HG03196 (cell line): ENCODE results near the gene ZNF827.
A peak's percentile ranks its signal among the peaks of the same experiment; 100 is the strongest.

Experiments
- ATAC-seq: cut with Tn5 transposase; IDR thresholded peaks from one replicate; pipeline ENCODE4 v1.9.1; 2021; ENCODE audit not compliant: unreplicated experiment

The ZNF827 gene

DNA sequence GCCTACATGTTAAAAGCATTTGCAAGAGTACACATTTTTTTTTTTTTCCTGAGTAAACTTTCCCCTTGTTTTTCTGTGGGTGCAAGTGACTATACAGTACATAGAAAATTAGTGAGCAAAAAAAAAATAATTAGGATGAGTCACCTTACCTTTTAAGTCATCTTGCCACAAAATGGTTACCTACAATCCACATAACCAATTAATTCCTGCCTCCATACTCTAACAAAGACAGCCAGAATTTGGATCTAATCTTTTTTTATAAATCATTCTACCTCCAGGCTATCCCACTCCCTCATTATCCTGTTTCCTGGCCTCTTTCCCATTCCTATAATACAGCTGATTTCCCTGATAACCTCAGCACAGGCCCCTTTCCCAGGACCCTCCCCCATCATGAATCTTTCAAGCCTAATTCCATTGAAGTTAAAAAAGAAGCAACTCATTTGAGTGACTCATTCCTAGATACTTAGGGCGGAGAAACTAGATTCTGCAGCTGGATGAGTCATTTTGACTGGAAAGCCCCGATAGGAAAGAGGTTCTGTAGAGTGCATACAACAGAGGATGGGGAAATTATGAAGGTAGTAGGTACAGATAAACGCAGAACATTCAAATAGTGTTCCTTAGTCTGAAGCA, 130.5 kb downstream of the ZNF827 start:
- ATAC-seq: peak; percentile 71

DNA sequence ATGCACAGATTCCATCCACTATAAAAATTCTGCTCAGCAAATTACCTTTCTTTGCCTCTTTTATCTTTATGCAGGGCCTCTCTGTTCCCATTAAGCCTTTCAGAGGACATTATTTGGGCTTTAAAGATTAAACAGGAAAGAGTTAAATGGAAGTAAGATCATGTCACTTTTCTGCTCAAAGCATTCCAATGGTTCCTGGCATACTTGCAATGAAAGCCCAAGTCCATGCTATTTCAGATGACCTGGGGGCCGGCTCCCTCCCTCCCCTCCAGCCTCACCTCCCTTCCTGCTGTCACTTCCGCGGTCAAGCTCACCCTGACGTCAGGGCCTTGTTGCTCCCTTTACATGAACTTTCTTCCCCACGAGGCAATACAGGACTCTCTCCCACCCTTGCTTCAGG, 133.1 kb downstream of the ZNF827 start:
- no peak for ATAC-seq

DNA sequence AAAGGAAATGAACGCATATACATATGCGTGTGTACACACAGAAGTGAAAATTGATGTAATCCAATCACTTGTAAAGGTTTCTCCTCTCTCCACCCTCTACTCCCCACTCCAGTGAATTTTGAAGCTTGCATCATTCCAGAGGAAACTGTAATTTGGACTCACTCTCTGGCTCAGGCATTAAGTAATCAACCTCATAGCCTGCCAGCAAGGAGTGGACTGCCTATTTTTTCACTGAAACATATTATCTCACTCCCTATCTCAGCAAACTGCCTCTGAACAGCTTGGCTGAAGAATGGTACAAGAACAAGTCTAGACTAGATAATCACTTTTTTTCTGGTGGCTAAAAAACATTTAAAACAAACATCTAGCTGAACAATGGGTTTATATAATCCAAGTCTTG, 134.5 kb downstream of the ZNF827 start:
- no peak for ATAC-seq

DNA sequence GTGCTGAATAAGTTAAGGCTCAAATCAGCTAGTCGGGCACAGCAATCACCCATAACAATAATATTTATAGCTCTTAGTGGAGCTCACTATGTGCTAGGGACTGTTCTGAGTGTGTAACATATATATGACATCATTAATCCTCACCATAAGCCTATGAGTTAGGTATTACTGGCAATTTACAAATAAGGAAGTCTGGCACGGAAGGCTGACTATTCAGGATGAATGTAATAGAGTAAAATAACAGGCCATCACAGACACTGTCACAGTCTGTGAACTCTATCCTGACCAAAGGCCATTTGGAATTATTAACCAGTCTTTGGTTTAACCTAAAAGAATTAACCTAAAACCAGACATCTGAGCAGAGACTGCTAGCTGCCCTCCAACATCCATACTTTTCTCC, 139.4 kb downstream of the ZNF827 start:
- ATAC-seq: no peak

GRCh38 chr4:145797278-145797677, 141.3 kb downstream of the ZNF827 start:
- ATAC-seq: no peak

DNA sequence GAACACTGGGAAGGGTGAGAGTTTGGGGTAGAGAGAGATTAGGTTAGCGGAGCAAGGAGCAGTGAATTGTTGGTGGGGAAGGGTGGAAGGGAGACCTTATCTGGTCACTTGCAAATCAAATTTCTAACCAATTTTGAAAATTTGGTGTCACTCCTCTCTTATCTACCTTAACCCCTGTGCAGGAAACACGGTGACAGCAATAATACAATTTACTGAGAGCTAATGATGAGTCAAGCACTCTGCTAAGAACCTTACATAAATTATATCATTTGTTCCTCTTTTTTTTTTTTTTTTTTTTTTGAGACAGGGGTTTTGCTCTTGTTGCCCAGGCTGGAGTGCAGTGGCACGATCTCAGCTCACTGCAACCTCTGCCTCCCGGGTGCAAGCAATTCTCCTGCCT, 142.3 kb downstream of the ZNF827 start:
- no peak for ATAC-seq

- ATAC-seq: no peak
Observed at GRCh38 chr4:145795521-145795920, 143.1 kb downstream of the ZNF827 start.

GRCh38 chr4:145792429-145792828, 146.2 kb downstream of the ZNF827 start:
- no peak for ATAC-seq

DNA sequence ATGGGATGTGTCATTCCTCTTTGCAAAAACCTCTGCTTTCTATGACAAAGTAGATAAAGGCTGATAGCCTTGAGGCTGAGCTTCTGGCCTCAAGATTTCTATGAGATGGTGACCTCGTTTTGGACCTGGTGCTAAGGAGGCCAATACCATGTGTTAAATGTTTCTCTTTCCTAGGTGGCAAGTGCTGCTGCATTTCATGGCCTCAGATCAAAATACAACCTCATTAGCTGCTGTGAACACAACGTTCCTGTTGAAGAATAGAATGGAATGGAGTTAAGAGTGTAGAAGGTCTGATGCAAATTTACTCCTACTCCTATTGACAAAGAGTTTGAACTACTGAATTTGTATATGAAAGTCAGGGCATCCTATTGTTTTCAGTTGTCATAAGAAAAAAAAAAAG, 146.6 kb downstream of the ZNF827 start:
- no peak for ATAC-seq

DNA sequence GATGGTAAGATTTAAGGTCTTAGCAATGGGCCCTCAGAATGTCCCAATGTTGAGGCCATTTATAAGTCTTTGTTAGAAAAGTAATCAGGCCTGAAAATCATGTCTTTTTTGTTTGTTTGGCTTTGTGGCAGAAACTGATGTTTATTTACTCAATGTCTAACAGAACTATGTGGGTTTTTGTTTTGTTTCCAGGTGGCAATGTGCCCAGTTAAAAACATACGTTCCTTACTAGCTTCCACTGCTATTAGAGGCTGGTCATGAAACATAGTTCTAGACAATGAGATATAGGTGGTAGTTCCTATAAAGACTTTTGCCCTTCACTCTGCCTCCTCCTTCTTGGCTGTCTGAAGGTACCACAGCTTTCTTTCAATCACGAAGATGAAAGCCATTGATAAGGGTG, 149.9 kb downstream of the ZNF827 start:
- no peak for ATAC-seq

- no peak for ATAC-seq
Observed at GRCh38 chr4:145786830-145787229, 151.8 kb downstream of the ZNF827 start.

- no peak for ATAC-seq
Observed at GRCh38 chr4:145786261-145786660, 152.4 kb downstream of the ZNF827 start.

DNA sequence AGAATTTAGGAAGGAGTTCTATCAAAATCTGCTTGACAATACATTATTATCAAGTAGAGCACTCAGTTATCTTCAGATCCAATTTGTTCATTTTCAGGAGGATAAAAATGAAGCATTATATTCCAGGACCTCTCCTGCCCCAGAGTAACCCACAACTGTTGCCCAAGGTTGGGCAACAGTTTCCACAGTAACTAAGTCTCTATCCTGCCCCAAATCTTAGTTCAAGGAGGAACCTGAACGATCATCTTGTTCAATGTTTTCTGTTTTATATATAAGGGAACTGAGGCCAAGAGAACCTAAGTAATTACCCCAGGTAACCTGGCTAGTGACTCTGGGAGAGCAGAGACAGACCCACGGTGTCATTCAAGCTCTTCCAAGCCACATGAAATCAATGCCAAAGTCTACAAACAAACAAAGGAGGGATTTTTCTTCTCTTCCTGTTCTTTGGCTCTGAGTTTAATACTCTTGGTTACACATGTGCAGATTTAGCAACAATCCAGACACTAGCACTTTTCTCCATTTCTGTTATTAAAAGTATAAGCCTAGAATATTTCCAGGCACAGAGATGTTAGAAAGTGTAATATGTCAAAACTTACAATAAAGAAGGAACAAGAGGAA, 153.1 kb downstream of the ZNF827 start:
- ATAC-seq: no peak

DNA sequence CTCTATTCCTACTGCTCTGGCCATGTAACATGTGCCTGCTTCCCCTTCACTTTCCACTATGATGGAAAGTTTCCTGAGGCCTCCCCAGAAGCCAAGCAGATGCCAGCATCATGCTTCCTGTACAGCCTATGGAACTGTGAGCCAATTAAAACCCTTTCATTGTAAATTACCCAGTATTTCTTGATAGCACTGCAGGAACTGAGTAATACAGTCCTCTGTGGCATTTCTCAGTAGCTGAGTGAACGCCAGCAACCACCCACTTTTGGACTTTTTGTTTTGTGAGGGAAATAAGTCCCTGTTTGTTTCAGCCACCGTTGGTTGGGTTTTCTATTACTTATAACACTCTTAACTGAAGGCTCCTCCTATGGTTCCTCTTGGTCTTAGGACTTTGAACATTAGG, 154.6 kb downstream of the ZNF827 start:
- no peak for ATAC-seq

GRCh38 chr4:145782756-145783155, 155.9 kb downstream of the ZNF827 start:
- ATAC-seq: no peak

- no peak for ATAC-seq
Observed at GRCh38 chr4:145781351-145781750, 157.3 kb downstream of the ZNF827 start.

GRCh38 chr4:145779319-145779801, 159.3 kb downstream of the ZNF827 start:
- no peak for ATAC-seq

DNA sequence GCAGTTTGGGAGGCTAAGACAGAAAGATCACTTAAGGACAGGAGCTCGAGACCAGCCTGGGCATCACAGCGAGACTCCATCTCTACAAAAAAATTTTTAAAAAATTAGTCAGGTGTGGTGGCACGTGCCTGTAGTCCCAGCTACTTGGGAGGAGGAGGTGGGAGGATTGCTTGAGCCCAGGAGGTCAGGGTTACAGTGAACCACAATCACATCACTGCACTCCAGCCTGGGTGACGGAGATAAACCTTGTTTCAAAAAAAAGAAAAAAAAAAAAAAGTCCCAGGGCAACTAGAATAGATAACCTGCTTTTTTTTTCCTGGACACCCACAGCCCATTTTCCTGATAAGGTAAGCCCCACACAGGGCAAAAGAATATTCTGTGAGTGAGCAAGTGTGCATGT, 162.4 kb downstream of the ZNF827 start:
- no peak for ATAC-seq

- no peak for ATAC-seq
Observed at GRCh38 chr4:145775406-145775805, 163.2 kb downstream of the ZNF827 start.

DNA sequence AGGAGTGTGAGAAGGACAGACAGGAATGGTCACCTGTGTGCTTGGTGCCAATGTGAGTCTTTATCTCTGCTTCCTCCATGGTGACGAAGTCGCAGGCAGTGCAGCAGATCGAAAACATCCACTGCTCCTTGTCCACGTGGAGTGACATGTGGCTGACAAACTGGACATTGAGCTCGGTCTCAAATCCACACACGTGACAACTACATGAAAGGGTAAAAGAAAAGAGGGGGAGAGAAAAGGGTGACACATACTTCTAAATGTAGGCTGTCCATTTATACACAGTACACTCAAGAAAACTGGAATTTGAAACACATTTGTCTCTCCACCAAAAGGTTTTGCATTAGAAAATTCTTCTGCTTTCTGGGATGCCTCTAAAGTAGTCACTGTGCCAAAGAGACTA, 164.2 kb downstream of the ZNF827 start:
- no peak for ATAC-seq

- ATAC-seq: peak; percentile 91
Observed at GRCh38 chr4:145773581-145774234, 164.9 kb downstream of the ZNF827 start.

DNA sequence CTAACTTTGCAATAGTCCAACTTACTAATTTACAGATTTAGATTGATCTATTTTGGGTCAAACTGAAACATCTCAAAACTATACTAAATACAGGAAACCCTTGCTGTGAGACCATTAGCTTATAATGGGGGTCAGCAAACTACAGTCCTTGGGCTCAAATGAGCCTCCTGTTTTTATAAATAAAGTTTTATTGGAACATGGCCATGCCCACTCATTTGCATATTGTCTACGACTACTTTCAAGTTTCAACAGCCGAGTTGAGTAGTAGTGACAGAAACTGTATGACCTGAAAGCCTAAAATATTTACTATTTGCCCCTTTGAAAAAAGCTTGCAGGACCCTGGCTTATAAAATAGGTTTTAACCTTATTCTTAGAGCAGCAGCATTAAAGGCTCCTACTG, 166.3 kb downstream of the ZNF827 start:
- no peak for ATAC-seq
